GM18873 (cell line): Measurements from ENCODE around the gene LHX1.

ENCODE experiments used
- ATAC-seq: cut with Tn5 transposase; IDR thresholded peaks from one replicate; pipeline ENCODE4 v1.9.1; 2021; ENCODE audit warnings: mild to moderate bottlenecking, moderate library complexity, moderate number of reproducible peaks; ENCODE audit not compliant: unreplicated experiment, low FRiP score

Gene LHX1

GRCh38 chr17:36937001-36937958 is at the start of gene LHX1:
LHX1 (plus strand) TSS chr17:36937475; CDS start chr17:36938198, 723 bp downstream.
- no peak for ATAC-seq

DNA sequence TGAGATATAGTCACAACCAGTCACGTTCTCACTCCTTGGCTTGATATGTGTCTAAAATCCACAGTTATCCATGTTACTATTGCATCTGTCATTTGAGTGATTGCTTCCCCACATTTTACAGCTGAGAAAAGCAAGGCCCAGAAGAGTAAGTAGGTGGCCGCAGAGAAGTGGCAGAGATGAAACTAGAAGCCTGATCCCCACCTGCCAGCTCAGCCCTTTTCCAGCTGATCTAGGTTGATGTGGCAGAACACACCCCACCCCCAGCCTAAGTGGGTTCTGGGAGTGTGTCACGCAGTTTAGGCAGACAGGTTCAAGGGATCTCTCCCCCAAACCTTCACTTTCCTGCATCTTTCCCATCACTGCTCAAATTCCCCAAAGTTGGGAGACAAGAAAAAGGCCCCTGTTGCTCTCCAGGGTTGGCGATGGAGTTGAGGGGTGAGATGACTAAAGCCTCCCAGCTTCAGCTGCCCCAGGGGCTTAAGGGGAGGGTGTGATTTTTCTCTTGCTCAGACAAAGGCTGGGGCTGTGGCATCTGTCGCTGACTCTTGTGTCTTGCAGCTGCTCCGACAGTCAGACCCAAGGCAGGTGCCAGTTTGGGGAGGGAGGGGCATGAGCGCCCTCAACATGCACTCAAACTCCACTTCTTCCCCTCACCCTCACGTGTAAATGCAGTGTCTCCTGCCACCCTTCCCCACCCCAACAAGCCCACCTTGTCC is 48.9 kb upstream of the LHX1 start:
- no peak for ATAC-seq

DNA sequence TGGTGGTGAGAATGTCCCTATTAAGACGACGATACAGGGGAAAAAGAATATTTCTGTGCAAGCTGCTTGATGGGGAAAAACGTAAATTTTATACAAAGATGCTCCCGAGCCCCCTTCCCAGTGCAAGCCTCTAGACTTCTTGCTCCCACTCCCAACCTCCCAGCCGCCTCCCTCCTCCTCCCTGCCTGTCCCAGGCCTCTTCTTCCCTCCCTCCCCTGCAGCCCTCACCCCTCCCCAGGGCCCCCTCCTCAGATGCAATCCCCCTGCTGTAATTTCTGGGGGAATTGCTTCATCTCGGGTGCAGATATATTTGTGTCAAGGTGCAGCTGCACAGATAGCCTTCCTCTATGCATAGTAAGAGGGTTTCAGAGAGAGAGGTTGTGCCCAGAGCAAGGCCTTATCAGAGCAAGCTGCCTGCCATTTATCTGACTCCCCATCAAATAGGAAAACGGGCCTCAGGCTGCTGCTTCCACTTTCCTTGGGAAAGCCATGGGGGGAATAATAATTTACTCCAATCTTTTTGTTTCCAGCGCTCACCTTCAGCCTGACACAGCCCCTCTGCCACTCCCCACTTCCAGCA is 47.4 kb upstream of the LHX1 start:
- ATAC-seq = no peak

GRCh38 chr17:36890398-36891168 is 46.7 kb upstream of the LHX1 start:
- ATAC-seq = no peak

DNA sequence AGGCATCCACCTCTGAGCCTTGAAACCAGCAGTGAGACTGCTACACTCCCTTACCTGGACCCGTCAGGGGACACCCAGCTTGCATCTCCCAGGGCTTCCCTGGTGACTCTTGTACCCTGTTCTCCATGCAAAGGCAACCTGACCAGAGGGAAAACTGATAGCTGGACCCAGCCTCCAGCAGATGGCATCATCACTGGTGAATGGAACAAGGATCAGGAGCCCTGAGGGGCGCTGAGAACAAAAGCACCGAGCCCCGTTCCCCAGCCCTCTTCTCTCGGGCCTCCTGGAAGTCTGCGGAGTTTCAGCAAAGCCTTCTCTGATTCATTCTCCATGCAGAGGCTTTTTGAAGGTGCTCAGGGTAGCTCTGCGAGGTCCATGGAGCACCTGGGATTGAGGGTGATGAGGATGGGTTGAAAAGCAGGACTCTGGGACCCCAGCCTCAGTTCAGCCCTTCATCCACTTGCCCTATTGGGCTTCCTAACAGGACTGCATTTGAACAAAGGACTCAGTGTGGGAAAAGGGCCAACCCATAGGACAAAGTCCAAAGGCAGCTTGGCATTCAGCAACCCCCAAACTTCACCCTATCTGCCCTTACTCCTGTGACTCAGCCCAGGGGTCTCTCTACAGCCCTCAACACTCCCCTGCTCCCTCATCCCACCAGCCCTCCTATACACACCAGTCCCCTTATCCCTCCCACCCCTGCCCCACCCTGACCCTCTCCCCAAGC is 45.0 kb upstream of the LHX1 start:
- no peak for ATAC-seq

GRCh38 chr17:36894177-36894576 is 43.1 kb upstream of the LHX1 start:
- ATAC-seq = no peak

DNA sequence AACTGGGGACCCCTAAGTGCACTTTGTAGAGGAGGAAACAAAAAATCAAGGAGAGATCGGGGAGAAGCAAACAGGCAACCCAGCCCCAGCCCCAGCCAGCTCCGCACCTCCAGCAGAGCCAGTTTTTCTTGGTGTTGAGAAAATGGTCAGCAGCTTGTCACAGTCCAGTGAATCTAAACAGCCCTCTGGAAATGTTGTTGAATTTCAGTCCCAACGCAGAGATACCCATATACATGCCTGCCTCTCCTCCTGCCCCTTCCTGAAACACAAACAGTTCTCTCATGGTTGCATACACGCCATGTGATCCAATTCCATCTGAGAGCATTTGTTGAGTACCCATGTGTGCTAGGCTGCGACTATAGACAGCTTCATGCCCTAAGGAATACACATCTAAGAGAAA is 42.4 kb upstream of the LHX1 start:
- ATAC-seq = no peak

- no peak for ATAC-seq
Observed at GRCh38 chr17:36899250-36900159, 37.8 kb upstream of the LHX1 start.

GRCh38 chr17:36900160-36900512 is 37.1 kb upstream of the LHX1 start:
- no peak for ATAC-seq

- ATAC-seq = no peak
Observed at GRCh38 chr17:36901506-36901905, 35.8 kb upstream of the LHX1 start.

- no peak for ATAC-seq
Observed at GRCh38 chr17:36907407-36907806, 29.9 kb upstream of the LHX1 start.

DNA sequence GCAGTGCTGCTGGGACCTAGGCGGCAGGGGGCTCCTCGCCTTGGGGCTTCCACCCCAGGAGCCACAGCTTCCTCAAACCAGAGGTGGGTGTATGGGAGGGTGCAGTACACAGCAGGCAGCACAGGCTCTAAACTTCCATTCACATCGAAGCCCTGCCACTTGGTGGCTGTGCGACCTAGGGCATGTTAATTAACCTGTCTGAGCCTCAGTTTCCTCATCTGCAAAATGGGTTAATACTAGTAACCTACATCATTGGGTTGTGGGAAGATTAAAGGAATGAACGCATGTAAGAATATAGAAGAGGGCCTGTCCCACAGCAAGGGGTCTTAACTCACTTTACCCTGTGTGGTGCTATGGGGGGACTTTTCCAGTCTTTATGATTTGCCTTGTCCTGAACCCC is 26.8 kb upstream of the LHX1 start:
- ATAC-seq = no peak

GRCh38 chr17:36911001-36911400 is 26.3 kb upstream of the LHX1 start:
- ATAC-seq = no peak

DNA sequence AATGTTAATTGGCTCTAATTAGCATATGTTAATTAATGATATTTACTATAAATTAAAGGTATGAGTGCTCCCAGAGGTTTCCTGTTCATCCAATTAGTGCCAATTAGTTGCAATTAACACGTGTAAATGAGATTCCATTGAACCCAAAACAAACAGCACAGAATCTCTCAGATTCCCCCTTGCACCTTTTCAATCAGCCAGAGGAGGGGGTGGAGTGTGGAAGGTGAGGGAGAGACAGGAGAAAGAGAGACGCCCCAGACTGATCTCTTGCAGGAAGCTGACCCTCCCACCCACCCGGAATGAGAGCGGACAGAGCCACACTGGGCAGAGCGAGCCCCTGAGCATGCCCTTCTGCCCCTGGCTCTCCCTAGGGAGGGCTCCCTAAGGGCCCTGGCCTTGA is 24.1 kb upstream of the LHX1 start:
- no peak for ATAC-seq

- ATAC-seq = no peak
Observed at GRCh38 chr17:36918211-36918691, 19.0 kb upstream of the LHX1 start.

GRCh38 chr17:36919407-36919968 is 17.8 kb upstream of the LHX1 start:
- no peak for ATAC-seq

DNA sequence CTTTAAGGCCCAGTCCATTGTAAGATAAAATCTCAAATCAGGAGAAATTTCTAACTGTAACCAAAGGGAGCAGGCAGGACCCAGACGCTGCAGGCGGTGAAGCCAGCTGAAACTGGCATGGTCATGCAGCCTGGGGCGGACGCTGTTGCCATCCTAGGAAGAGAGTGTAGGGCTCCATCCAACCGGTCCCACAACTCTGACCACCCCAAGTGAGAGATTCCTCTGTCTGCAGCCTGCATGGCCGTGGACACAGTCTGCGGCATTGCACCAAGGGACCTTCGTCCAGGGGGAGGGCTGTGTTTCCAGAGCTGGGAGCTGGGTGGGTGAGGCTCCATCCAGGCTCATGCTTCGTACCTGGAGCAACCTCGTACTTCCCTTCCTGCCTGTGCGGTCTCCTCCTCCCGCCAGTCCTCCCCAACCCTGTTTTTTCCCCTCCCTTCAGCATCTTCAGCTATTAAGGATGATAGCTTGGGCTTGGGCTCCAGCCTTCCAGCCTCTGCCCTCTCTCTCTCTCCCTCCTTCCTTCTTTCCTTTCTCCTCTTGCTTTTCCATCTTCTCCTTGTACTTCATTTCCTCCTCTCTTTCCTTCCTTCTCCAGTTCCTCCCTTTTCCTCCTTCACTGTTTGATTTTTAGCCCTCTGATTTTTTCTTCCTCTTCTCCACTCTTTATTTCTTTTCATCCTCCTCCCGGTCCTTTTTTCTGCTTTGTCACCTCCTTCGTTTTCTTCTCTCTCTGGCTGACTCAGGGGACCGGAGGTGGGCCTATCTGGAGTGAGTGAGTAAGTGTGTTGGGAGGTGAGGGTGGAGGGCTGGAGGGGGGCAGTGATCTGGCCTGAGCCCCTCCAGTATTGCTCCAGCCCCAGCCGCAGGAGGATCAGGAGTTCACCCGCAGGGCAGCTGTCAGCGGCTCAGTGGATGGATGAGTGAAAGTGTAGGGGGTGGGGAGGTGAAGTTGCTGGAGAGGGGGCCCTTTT is 17.0 kb upstream of the LHX1 start:
- no peak for ATAC-seq
